Kidney epithelial cell (primary cell): Measurements from ENCODE around the gene LMBR1. TPM values are rescaled to one million over a fixed set of nuclear protein-coding genes. Genes with fewer than 3 reads are reported as not detected.

Experiments
- DNase-seq: peaks from one replicate; pipeline ENCODE4 v3.0.0-alpha.2; 2010; ENCODE audit warnings: low read depth
- H3K27me3 ChIP-seq: 2 replicates; pipeline ENCODE4 v1.6.0; 2011; ENCODE audit warnings: low read length; ENCODE audit not compliant: control insufficient read depth, insufficient read depth
- H3K36me3 ChIP-seq: 2 replicates; pipeline ENCODE4 v1.5.1; 2011; ENCODE audit warnings: low read length; ENCODE audit not compliant: control insufficient read depth, insufficient read depth
- H3K4me3 ChIP-seq: 2 replicates; pipeline ENCODE4 v1.5.1; 2011; ENCODE audit warnings: low read depth, mild to moderate bottlenecking, control low read depth, low read length
- total RNA-seq: library from RNA; depleted of rRNA; stranded (reverse); fragments of >200 nt; gene quantifications from 2 replicates; pipeline ENCODE4 v1.2.3, GENCODE V29; 2015
- TF ChIP-seq, protein P1 (sequence below): IDR thresholded peaks from 2 replicates; pipeline ENCODE4 v1.5.1; 2011; ENCODE audit warnings: mild to moderate bottlenecking, moderate library complexity, low read length, control low read depth, inconsistent platforms; ENCODE audit not compliant: insufficient read depth, poor library complexity, severe bottlenecking

LMBR1 gene
- total RNA-seq, 1 donor from 2014 or later, result 47.3 TPM

DNA sequence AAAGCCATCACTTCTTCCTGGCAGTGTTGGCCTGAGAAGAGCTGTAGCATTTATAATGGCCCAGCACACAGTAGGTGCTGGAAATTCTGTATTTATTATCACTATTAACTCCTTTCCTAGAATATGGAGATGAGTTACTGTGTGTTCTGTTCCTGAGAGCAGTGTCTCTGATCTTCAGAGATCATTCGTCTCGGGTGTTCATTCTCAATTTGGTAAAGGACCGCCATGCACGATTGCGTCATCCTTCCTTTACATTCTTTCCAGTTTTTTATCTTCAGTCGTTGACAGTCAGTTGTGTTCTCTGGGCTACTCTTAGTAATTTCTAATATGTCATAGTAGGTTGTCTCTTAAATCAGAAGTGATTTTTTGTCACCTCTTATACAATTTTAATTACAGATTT lies 233.8 kb downstream of the LMBR1 start:
- no peaks in the 10 kb centered on the region for H3K27me3 ChIP-seq
- DNase-seq, result no peak
- no peak overlapping the region for H3K4me3 ChIP-seq
- no peaks in the 10 kb centered on the region for H3K36me3 ChIP-seq
- TF ChIP-seq, protein P1, sequence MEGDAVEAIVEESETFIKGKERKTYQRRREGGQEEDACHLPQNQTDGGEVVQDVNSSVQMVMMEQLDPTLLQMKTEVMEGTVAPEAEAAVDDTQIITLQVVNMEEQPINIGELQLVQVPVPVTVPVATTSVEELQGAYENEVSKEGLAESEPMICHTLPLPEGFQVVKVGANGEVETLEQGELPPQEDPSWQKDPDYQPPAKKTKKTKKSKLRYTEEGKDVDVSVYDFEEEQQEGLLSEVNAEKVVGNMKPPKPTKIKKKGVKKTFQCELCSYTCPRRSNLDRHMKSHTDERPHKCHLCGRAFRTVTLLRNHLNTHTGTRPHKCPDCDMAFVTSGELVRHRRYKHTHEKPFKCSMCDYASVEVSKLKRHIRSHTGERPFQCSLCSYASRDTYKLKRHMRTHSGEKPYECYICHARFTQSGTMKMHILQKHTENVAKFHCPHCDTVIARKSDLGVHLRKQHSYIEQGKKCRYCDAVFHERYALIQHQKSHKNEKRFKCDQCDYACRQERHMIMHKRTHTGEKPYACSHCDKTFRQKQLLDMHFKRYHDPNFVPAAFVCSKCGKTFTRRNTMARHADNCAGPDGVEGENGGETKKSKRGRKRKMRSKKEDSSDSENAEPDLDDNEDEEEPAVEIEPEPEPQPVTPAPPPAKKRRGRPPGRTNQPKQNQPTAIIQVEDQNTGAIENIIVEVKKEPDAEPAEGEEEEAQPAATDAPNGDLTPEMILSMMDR, result no peak

DNA sequence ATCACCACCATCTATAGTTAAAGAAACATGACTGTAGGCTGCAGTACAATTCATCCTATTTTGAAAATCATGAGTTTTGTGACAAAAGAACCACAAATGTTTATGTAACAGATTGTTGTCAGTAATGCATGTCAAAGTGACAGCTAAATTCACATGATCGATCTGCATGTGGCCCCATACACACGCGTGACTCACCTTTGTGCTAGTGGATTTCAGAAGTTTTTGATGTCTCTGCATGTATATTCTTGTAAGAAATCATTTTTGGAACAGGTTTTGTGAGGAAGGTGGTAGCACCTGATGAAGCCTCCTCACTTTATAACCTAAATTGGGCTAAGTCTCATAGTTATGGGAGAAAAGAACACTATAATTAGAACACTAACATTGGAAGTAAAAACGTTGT lies 235.3 kb downstream of the LMBR1 start:
- no peak overlapping the region for H3K4me3 ChIP-seq
- no peak for DNase-seq
- no peaks in the 10 kb centered on the region for H3K36me3 ChIP-seq
- no peaks in the 10 kb centered on the region for H3K27me3 ChIP-seq
- TF ChIP-seq, protein P1, result no peak

DNA sequence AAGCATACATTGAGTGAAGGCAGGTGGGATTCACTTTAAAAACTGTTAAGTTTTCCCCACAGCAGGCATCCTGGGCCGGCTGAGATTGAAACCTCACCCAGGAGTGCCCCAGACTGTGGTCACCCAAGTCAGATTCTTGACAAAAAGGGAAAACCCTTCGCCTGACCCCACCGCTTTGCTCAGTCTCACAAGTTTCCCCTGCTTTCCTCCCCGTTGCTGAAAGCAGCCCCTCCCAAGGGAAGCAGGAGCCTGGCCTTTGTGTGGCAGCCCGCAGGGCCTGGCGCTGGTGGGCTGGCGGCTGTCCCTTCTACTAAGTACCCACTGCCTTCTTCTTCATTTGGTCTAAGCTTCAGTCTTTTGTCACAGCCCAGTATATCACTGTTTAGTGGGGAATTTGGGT lies 236.4 kb downstream of the LMBR1 start:
- no peak for DNase-seq
- Histone ChIP-seq H3K27me3 (no peaks in the 10 kb centered on the region), H3K4me3 (no peak overlapping the region), H3K36me3 (no peaks in the 10 kb centered on the region)
- TF ChIP-seq, protein P1, result no peak

DNA sequence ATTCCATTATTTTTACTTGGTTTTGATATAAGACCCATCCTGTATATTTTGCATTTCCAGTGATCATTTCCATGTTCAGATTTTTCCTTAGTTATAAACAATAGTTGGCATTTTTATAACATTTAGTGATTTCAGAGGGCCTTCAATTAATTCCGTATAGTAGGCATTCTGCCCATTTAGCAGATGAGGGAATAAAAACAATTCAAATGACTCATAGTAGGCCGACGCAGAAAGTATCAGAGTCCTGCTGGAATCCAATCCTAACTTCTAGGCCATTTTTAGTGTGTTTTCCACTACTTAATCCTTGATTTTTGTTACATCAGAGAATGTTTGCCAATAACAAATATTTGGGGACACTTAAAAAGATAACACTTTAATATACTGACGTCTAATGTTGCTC lies 237.0 kb downstream of the LMBR1 start:
- DNase-seq, result no peak
- H3K27me3 ChIP-seq, result no peaks in the 10 kb centered on the region
- TF ChIP-seq, protein P1, result no peak
- H3K36me3 ChIP-seq, result no peaks in the 10 kb centered on the region
- H3K4me3 ChIP-seq, result no peak overlapping the region

DNA sequence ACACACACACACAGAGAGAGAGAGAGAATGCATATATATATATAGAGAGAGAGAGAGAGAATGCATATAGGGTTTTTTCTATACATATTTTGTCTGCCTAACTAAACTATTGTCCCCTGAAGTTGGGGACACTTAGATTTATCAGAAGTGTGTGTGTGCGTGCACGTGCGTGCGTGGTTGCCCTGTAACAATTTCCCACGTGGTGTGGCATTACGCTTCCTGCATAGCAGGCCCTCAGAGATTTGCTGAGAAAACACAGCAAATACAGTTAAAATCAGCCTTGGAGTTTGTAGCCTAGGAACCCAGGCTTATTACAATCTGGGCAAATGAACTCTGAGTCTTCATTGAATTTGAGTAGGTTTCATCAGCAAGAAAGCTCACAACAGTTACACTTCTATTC lies 237.7 kb downstream of the LMBR1 start:
- Histone ChIP-seq H3K36me3 (no peaks in the 10 kb centered on the region), H3K4me3 (no peak overlapping the region), H3K27me3 (no peaks in the 10 kb centered on the region)
- TF ChIP-seq, protein P1, result no peak
- no peak for DNase-seq

DNA sequence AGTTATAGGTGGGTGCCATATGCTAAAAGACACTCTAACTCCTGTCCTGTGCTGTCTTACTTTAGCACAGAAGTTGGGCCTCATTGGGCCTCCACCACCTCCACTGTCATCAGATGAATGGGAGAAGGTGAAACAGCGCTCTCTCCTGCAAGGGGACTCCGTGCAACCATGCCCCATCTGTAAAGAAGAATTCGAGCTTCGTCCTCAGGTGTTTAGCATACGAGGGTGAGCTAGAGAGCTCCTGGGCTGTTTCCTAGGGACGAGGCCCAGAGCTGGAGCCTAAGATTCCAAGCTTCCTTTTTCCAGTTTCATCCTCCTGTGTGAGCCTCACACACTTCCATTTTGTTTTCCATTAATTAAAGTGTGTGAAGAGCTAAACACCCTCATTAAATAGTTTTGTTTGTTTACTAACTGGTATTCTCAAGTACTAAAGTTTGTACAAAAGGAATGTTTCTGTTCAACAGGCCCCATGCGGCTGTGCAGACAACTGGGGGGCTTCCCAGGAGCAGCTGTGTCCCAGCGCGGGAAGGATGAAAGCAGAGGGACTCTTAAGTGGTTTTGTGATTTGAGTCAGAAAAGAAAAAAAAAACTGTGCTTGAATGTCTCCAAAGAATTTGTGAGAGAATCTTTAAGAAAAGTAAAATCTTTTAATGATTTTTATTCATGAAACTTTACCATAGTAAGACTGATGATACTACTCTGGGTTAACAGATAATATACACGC lies 238.3 kb downstream of the LMBR1 start:
- no peak for DNase-seq
- TF ChIP-seq, protein P1, result no peak

More for the DNA sequence above, 238.3 kb downstream of the LMBR1 start:
- Histone ChIP-seq H3K4me3 (no peak overlapping the region), H3K27me3 (no peaks in the 10 kb centered on the region), H3K36me3 (no peaks in the 10 kb centered on the region)
